GM10266 (cell line): ENCODE results near the gene PSRC1.

Experiments used
- DNase-seq: peaks from one replicate; pipeline ENCODE4 v3.0.0; 2012; ENCODE audit errors: extremely low spot score
- TF ChIP-seq, protein P1 (sequence below): IDR thresholded peaks from 2 replicates; pipeline ENCODE4 v1.5.1; 2012; ENCODE audit warnings: mild to moderate bottlenecking, low read depth; ENCODE audit not compliant: control insufficient read depth, insufficient read depth; ENCODE audit errors: missing control alignments

PSRC1 gene

GRCh38 chr1:109282952-109283747, at the start of gene PSRC1:
PSRC1 (minus strand) TSS chr1:109283145.
- peak; percentile 95 for DNase-seq
- TF ChIP-seq, protein P1, sequence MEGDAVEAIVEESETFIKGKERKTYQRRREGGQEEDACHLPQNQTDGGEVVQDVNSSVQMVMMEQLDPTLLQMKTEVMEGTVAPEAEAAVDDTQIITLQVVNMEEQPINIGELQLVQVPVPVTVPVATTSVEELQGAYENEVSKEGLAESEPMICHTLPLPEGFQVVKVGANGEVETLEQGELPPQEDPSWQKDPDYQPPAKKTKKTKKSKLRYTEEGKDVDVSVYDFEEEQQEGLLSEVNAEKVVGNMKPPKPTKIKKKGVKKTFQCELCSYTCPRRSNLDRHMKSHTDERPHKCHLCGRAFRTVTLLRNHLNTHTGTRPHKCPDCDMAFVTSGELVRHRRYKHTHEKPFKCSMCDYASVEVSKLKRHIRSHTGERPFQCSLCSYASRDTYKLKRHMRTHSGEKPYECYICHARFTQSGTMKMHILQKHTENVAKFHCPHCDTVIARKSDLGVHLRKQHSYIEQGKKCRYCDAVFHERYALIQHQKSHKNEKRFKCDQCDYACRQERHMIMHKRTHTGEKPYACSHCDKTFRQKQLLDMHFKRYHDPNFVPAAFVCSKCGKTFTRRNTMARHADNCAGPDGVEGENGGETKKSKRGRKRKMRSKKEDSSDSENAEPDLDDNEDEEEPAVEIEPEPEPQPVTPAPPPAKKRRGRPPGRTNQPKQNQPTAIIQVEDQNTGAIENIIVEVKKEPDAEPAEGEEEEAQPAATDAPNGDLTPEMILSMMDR: peak; percentile 56

- DNase-seq: no peak
- TF ChIP-seq, protein P1: no peak
Observed at GRCh38 chr1:109331113-109331512, 48.2 kb upstream of the PSRC1 start.

DNA sequence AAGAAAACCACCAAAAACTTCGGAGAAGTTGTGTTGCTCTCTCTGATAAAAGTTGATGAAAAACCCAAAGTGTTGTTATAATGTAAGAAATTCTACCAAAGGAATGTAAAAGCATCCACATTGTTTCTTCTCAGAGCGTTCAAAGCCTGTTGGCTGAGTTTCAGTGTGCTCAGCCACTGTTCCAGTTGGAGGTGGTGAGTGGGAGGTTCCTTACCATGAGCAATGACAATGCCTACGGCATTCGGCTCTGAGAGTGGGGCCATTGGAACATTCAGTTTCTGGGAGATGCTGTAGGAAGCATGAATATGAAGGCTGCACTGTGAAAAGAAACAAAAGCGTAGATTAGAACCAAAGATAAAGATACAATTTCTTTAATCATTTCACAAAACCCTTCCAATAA, 44.3 kb upstream of the PSRC1 start:
- no peak for DNase-seq
- TF ChIP-seq, protein P1: no peak

DNA sequence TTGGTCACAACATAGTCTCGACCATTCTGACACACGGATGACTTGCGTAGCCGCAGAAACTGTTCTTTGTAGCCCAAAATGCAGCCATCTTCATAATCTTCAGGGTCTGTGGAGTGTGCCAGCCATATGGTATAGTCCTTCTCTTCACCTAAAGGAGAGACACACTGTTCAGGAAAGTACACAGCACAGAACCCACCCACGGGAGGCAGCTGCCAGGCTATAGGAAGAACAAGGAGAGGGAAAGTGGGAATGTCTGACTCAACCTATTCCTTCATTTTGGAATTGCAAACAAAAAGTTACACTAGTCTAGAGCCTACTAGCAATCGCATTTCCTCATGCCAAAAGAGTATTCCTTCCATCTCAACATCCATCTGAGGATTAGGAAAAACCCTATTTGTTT, 40.0 kb upstream of the PSRC1 start:
- TF ChIP-seq, protein P1: no peak
- no peak for DNase-seq

GRCh38 chr1:109319114-109319513, 36.2 kb upstream of the PSRC1 start:
- TF ChIP-seq, protein P1: no peak
- DNase-seq: no peak

DNA sequence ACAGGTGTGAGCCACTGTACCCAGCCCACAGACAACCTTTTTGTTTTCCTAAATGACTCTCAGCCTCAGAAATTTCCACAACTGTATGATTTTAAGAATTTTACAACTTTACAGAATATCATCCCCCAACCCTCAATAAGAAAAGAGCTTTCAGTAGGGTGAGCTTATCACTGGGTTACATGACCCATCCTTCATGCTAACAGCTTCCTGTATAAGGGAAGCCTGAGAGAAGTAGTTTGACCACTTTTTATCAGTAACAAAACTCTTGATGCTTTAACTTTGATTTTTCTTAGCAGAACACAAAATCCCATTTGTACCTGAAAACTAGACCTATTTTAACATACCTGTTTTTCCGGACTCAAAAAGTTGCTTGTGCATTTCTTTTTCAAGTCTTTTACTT, 33.6 kb upstream of the PSRC1 start:
- DNase-seq: no peak
- TF ChIP-seq, protein P1: no peak

GRCh38 chr1:109315288-109315687, 32.3 kb upstream of the PSRC1 start:
- DNase-seq: no peak
- TF ChIP-seq, protein P1: no peak
